Measurements from ENCODE around the gene PAFAH2.
A peak's percentile ranks its signal among the peaks of the same experiment; 100 is the strongest.

The PAFAH2 gene

DNA sequence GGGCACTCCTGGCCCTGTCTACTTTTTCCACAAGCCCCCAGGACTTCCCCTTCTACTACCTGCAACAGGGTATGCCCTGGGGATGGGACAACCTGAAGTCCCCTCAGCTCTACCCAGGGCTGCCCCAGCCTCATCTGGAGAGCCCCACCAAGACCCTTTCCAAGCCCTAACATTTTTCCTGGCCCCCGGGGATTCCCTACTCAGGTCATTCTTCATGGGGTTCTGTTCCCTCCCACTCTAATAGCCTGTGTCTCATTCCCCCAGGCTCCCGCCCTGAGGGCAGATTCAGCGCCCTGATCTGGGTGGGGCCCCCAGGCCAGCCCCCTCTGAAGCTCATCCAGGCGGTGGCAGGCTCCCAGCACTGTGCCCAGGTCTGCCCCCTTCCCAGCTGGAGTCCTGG is 33.3 kb upstream of the PAFAH2 start:
- no peak for DNase-seq (ENCODE audit: low spot score)

DNA sequence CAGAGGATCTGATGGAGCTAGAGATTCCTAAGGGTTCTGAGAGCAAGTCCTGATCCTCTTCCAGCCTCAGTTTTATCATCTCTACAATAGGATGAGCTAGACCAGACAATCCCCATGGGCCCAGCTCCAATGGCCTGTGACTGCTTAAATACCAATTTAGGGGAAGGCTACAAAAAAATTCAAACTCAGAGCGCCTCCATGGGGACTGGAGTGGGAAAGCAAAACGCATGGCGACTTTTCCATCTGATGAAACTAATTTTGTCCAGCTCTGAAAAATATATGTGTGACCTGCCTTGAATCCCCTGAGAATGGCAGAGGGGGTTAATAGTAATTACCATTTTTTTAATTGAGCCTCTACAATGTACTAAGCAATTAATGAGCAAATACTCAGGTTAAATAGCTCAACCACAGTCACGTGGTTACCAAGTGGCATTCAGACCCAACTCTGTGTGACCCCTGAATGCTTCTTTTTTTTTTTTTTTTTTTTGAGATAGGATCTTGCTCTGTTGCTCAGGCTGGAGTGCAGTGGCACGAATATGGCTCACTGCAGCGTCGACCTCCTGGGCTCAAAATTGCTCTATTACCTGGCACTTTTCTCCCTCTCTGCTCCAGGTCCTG is 32.1 kb upstream of the PAFAH2 start:
- DNase-seq (ENCODE audit: low spot score): no peak

DNA sequence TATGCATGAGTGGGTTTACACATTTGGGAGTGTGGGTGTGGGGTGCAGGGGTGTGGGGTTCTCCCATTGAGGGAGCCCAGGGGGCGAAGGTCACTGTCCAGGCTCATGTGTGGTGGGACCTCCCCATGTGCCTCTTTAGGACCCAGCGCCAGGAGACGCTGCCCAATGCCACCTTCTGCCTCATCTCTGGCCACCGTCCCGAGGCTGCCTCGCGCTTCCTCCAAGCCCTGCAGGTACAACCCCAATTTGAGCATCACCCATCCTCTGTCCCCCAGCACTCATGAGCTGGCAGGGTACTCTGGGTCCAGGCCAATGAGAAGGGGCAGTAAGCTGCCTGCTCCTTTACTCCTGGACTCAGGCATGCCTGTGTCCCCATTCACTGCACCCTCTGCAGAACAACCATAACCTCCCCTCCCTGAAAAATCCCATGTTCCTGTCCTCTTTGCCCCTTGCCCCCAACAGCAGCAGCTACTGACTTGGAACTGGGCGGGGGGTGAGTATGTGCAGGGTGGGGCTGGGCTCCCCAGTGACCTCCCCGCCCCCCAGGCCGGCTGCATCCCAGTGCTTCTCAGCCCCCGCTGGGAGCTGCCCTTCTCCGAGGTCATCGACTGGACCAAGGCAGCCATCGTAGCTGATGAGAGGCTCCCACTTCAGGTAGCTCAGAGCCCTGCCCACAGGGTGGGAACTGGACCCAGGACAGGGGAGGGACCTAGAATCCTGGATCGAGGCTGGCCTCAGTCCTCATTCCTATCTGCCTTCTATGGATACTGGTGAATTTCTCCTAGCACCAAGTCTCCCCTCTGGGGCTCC is 31.4 kb upstream of the PAFAH2 start:
- DNase-seq (ENCODE audit: low spot score): no peak

DNA sequence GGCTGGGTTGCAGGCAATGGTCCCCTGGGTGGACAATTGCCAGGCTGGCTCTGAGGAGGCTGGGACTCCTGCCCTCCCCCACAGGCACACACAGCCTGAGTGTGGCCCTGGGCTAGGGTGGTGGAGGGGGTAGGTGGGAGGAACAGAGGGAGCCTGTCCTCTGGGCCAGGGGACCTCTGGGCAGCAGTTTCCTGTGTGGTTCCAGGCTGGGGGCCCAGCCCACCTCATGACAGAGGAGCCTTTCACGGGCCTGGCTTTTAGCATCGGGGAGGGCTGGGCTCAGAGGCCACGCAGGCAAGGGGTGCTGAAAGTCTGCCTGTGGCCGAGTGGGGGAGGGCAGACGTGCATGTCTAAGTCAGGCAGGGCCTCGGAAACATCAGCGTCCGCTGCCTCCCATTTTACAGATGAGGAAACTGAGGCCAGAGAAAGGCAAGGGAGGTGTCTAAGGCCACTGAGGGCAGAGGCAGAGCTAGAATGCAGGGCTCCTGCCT is 30.7 kb upstream of the PAFAH2 start:
- DNase-seq (ENCODE audit: low spot score): no peak

DNA sequence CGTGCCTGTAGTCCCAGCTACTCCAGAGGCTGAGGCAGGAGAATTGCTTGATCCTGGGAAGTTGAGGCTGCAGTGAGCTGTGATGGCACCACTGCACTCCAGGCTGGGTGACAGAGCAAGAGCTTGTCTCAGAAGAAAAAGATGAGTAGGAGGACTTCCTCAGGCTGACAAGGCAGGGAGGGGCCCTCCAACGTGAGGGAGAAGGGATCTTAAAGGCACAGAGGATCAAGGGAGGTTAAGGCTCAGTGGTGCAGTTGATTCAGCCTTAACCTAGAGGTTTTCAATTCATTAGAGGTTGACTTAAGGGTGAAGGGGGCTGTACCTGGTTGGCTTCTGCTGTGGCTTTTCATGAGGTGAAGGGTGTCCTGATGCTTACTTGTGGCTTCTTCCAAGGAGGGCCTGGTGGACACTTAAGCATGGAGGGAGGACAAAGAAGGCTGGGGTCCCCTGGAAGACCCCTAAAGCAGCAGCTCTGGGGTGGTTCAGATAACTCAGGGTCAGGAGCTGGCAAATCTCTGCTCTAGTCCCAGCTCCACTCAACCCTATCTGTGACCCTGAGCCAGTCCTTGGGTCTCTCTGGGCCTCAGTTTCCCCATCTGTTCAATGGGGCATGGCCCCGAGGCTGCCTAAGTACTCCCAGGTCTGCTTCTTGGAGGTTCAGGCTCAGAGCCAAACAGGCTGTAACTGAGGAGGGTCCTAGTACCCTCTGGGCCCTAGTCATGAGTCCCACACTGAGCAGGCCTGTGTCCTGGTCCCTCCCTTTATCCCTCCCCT is 30.0 kb upstream of the PAFAH2 start:
- DNase-seq (ENCODE audit: low spot score): no peak

DNA sequence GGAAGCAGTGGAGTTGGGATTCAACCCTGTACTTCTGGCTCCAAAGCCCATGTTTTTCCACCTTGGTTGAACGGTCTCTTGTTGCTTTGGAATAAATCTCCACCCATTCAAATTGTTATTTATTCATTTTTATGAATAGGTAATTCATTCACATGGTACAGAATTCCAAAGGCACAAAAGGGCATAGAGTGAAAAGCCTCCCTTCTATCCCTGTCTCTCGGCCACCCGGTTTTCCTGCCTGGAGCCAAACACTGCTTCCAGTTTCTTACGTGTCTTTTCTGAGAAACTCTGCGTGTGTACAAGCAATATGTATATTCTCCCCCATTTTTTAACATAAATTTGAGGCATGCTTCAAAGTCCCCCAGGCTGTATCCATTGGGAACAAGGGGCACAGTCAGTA is 27.7 kb upstream of the PAFAH2 start:
- DNase-seq (ENCODE audit: low spot score): no peak

DNA sequence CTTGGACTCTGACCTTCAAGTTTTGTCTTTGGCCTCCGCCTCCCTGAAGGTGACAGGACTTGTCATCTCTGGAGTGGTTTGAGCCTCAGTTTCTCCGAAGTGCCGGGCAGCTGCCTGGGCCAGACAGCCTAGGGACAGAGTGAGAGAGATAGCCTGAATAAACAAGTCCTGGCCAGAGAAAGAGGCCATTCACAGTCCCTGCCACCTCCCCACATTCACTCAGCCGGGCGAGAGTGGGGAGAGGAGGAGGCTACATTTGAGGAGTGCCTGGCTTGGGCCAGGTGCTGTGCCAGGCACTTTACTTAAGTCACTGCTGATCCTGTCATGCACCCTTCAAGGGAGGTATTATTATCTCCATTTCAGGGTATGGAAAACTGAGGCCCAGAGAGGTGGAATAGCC is 27.2 kb upstream of the PAFAH2 start:
- no peak for DNase-seq (ENCODE audit: low spot score)

DNA sequence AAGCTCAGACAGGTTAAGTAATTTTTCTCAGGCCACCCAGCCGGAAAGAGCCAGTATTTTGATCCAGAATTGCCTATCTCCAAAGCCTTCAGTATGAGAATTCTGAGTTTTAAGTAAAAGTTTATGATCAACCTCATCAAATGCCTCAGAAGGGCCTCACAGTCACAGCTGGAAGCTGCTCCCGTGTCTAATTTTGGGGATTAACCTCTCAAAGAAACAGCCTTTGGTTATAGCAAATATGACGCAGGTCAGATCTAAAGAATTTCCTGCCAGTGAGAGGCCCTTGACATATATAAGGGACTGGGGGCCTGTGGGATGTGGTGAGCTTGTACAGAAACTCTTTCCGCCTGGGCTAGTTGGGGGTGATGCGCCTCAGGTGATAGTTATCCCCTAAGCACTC is 26.0 kb upstream of the PAFAH2 start:
- DNase-seq (ENCODE audit: low spot score): no peak

DNA sequence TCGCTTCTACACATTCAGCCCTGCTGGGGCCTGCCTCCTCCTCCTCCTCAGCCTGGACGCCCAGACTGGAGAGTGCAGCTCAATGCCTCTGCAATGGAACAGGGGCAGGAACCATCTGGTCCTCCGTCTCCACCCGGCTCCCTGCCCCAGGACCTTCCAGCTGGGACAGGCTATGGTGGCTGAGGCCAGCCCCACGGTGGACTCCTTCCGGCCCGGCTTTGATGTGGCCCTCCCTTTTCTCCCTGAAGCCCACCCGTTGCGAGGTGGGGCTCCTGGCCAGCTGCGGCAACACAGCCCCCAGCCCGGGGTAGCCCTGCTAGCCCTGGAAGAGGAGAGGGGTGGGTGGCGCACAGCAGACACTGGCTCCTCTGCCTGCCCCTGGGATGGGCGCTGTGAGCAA is 25.1 kb upstream of the PAFAH2 start:
- DNase-seq (ENCODE audit: low spot score): no peak

DNA sequence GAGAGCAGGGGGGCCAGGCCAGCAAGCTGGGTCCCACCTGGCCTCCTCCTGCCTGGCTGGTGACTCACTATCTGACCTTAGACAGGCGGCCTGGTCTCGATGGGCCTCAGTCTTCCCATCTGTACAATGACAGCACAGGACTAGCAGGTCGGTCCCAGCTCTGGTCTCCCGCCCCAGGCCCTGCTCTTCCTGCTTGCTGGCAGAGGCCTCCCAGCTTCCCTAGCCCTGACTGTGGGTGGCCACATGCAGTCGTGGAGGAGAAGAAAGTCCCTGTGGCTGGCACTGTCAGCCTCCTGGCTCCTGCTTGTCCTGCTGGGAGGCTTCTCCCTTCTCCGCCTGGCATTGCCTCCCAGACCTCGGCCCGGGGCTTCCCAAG is 24.5 kb upstream of the PAFAH2 start:
- DNase-seq (ENCODE audit: low spot score): no peak

DNA sequence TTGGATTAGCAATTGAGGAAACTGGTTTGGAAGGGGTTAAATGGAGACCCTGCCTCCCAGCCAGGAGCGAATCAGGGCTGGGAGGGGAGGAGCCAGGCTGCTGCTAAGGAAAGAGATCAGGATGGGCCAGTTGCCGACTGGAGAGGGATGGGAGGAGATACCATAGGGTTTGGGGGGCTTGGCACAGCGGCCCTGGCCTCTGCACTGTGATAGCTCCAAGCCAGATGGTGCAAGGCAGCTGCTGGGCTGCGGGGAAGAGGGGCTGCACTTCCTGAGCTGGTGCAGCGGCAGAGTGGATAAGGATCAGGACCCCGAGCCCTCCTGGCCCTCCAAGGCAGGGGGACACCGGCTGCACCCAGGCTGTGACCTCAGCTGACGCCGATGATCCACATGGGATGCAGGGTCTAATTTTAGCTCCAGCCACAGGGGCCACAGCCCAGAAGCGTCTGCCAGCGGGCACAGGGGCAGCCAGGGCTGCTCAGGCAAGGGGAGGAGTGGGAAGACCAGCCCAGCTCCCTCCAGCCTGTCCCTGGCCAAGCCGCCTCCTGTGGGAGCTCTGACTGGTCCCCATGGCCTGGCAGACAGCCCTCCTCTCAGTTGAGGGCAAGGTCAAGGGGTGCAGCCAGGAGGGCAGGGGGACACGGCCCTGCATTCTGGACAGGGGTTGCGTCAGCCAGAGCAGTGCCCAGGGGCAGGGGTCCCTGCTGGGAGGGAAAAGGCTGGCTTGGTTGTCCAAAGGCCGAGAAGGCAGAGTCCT is 24.0 kb upstream of the PAFAH2 start, which contains the start of gene EXTL1:
EXTL1 (plus strand) TSS at position 129 of the 757 bp plus-strand sequence. CDS start 872 bp downstream, outside the sequence.
- peak; percentile 63 for DNase-seq (ENCODE audit: low spot score)

DNA sequence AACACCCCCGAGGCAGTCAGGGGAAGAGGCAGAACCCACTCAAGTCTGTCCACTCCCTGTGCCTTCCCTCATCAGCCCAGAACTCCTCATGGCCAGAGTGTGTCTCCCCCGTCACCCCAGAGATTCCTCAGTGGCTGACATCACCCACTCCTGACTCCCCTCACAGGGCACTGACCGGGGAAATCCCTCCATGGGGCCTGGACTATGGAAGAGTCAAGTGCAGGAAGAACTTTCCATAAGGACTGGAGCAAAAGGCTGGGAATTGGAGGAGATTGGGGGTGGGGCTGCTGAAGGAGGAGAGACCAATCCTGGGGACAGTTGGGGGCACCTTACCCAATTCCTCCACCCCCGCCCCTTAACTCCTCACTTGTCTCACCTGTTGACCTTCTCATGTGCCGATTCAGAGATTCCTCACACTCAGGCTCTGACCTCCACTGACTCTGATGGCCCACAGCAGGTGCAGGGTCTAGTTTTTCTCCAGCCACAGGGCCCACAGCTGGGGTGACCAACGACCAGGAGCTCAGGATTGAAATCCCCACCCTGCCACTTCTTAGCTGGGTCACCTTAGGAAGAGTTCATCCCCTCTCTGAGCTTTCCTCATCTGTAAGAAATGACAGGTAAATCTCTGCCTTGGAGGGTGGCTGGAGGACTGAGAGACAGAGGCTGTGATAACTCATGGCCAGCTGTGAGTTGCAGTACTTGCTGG is 23.2 kb upstream of the PAFAH2 start:
- no peak for DNase-seq (ENCODE audit: low spot score)

DNA sequence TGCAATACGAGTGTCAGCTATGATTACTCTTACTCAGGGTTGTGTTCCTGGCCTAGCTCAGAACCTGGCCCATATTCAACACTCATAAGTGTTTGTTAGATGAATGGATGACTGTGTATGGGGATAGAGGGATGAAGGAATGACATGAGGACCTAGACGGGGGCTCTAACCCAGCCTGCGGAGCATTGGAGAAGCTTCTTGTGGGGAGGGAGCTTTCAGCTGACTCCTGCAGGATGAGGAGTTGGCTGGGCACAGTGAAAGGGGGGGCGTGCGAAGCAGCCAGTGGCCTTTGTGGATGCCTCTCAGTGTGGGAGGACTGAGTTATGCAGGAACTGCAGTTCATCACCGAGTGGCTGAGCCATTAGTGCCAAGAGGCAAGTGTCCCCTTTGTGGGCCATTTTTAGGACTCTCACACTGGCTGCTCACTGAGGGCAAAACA is 22.5 kb upstream of the PAFAH2 start:
- peak; percentile 71 for DNase-seq (ENCODE audit: low spot score)

DNA sequence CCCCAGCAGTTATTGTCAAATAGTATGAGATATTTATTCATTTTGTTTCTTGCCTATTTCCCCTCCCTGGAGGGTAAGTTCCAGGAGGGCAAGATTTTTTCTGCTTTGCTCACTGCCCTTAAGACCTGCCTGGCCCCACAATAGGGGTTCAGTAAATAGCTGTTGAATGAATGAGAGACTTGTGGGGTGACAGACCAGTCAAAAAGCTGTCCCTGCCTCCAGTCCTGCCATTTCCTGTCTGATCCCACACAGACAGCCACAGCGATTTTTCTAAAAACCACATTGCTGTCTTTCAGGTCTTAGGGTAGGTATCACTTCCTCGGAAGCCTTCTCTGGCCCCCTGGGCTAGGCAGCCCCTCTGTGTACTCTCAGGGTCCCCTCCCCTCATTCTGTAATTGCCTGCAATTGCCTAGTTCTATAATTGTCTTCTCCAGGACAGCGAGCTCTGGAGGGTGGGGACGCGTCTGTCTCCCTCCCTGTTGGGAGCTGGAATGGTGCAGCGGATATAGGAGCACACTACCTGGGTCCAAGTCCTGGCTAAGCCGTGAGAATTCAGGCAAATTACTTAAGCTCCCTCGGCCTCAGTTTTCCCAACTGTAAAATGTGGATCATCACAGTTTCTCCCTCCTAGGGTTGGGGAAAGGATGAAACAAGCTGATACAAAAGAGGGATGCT is 21.9 kb upstream of the PAFAH2 start:
- no peak for DNase-seq (ENCODE audit: low spot score)

DNA sequence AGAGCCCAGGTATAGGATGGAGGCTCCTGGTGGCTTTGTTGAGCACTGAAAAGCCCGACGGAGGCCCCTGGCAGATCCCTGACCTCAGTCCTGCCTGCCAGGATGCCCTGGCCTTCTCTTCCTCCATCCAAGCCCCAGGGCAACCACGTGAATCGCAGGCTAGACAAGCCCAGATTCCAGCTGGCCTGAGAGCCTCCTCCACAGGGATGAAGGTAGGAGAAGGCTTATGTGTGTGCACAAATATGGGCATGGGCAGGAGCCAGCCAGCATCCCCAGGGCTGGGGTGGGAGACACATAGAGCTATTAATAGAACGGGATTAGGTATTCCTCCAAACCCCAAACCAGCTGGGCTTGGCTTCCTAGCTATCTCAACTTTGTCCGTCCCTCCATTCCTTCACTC is 19.7 kb upstream of the PAFAH2 start:
- no peak for DNase-seq (ENCODE audit: low spot score)

DNA sequence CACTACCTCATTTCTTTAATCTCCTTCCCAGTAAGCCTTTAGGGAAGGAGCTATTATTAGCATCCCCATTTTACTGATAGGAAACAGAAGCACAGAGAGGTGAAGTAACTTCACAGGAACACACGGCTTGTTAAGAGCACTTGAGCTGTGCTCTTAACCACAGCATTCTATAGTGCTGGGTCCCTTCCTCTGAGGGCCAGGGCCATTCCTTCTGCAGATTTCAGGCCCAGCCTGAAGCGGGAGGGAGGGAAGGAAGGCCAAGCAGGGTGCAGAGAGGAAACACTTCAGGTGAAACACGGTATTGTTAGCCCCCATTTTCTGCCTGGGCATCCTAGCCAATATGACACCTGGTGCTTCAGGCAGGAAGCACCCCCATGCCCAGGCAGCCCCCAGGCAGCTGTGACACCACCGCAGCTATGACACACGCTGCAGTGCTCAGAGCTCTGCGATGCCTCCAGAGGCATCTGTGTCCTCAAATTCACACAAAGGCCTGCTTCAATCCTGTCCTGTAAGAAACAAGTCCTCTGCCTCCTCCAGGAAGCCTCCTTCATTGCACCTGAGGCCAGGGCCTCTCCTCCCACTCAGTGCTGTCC is 19.2 kb upstream of the PAFAH2 start:
- no peak for DNase-seq (ENCODE audit: low spot score)

DNA sequence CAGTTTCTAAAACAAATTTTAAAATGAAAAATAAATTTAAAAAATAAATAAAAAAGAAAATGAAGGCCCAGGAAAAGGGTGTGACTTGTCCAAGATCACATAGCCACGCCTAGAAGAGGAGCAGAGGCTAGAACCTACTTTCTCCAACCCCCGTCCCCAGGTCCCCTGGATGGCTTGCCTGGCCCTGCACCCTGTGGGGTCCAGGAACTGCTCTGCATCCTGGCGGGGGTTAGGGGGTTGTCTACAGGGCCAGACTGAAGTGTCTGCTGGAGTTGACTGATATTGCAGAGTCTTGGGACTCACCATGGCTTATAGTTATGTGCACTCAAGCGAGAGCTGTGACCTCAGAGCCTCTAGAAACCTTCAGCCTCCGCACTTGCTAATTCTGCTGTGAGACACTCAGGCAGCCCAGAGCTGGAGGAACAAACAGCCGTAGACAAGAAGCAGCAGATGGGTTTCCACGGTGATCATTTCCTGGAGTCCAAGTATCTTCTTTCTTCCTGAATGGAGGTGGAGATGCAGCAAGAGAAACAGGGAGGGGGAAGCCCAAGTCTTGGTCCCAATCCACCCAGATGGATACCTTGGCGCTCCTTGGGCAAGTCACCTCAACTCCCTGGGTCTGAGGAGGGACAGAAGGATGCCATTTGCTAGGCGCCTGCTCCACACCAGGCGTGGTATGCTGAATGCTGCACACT is 18.5 kb upstream of the PAFAH2 start:
- no peak for DNase-seq (ENCODE audit: low spot score)

DNA sequence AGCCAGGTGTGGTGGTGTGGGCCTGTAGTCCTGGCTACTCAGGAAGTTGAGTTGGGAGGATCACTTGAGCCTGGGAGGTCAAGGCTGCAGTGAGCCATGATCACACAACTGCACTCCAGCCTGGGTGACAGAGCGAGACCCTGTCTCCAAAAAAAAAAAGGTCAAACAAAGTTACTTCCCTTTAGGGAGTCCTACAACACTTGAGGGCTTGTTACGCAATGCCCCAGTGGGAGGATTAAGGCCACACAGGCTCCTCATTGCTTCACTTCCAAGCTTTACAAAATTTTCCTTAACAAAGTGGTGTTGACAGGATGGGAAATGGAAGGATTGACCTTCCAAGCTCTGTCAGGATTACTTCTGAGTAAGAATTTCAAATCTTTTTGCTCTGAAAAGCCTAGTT is 17.5 kb upstream of the PAFAH2 start:
- peak; percentile 59 for DNase-seq (ENCODE audit: low spot score)

DNA sequence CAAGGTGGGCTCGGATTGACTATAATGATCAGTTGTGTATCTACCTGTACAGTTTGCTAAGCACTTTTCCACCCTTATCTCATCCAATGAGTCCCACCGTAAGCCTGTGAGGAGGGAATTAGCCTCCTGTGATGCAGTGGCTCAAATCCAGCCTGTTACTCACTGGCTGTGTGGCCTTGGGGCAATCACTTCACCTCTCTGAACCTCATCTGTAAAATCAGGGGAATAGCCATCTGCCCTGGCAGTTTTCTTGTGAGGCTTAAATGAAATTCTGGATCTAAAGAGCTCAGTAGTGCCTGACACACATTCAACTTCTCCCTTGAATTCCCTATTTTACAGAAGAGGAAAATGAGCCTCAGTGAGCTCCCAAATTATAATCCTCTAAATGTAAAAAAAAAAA is 16.3 kb upstream of the PAFAH2 start:
- no peak for DNase-seq (ENCODE audit: low spot score)

DNA sequence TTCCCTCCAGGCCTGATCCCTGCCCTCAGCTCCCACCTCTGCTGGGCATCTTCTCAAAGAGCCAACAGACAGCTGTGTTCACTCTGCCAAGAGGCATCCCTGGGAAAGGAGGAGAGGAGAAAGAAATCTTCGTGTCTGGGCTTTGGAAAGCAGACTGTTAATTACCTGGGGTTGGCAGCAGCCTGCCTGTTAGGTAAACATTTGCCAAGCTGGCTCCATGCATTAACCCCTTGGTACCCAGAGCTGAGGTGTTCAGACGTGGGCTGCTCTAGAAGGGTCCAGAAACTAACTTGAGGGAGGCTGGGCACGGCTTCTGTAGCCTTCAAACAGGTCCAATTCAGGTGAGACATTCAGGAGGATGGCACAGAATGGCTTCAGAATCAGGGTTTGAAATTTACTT is 15.0 kb upstream of the PAFAH2 start:
- DNase-seq (ENCODE audit: low spot score): no peak

Measured in AG20443 (cell line).